ENCODE measurements around the gene MRFAP1.
"Not testable (repeated sequence)": the region's sequence is repeated elsewhere in the genome, so short reads cannot be mapped to it uniquely, and the experiment has no call there.

Gene MRFAP1

GRCh38 chr4:6612961-6613675 lies 27.4 kb upstream of the MRFAP1 start:
- DNase-seq = no peak

GRCh38 chr4:6613676-6614651 lies 26.5 kb upstream of the MRFAP1 start:
- no peak for DNase-seq

GRCh38 chr4:6614701-6615230 lies 25.7 kb upstream of the MRFAP1 start:
- no peak for DNase-seq

GRCh38 chr4:6616087-6616995 lies 24.1 kb upstream of the MRFAP1 start:
- DNase-seq = no peak

GRCh38 chr4:6617246-6617645 lies 23.2 kb upstream of the MRFAP1 start:
- DNase-seq = no peak

- no peak for DNase-seq
Observed at GRCh38 chr4:6618386-6619115, 21.9 kb upstream of the MRFAP1 start.

- DNase-seq = no peak
Observed at GRCh38 chr4:6619116-6619465, 21.4 kb upstream of the MRFAP1 start.

- DNase-seq = no peak
Observed at GRCh38 chr4:6619466-6620255, 20.8 kb upstream of the MRFAP1 start.

GRCh38 chr4:6620296-6620695 lies 20.2 kb upstream of the MRFAP1 start:
- DNase-seq = no peak

- no peak for DNase-seq
Observed at GRCh38 chr4:6620891-6621555, 19.5 kb upstream of the MRFAP1 start.

GRCh38 chr4:6621556-6621927 lies 18.9 kb upstream of the MRFAP1 start:
- DNase-seq = no peak

- no peak for DNase-seq
Observed at GRCh38 chr4:6622744-6623143, 17.7 kb upstream of the MRFAP1 start.

GRCh38 chr4:6625256-6625655 lies 15.2 kb upstream of the MRFAP1 start:
- DNase-seq = no peak

GRCh38 chr4:6626066-6626465 lies 14.4 kb upstream of the MRFAP1 start:
- DNase-seq = no peak

GRCh38 chr4:6627832-6628231 lies 12.7 kb upstream of the MRFAP1 start:
- no peak for DNase-seq

GRCh38 chr4:6628484-6628883 lies 12.0 kb upstream of the MRFAP1 start:
- not testable (repeated sequence) for DNase-seq

GRCh38 chr4:6632125-6632524 lies 8.4 kb upstream of the MRFAP1 start:
- no peak for DNase-seq

- DNase-seq = no peak
Observed at GRCh38 chr4:6633091-6633906, 7.2 kb upstream of the MRFAP1 start.

- DNase-seq = no peak
Observed at GRCh38 chr4:6634746-6635145, 5.7 kb upstream of the MRFAP1 start.

All from activated CD4-positive, alpha-beta T cell treated with anti-CD3 and anti-CD28 coated beads, Interleukin-2, Interleukin-6, amounts not matched to agents 100 ng/mL and 50 ng/mL, durations not matched to agents 16 hours and 8 hours (primary cell).